GM23338 (cell line): ENCODE results near the gene CFAP57. TPM values are rescaled to one million over a fixed set of nuclear protein-coding genes. Genes with fewer than 3 reads are reported as not detected.

Experiments used
- ATAC-seq: fragments of 200-7000 bp; cut with Tn5 transposase; 3 replicates; pipeline ENCODE4 v1.9.1; 2020
- DNase-seq: peaks from one replicate; pipeline ENCODE4 v3.0.0-alpha.2; 2015; ENCODE audit warnings: low spot score
- H2AFZ ChIP-seq: fragments of 200-600 bp; sonication (generic); 2 replicates; pipeline ENCODE4 v1.8.0; 2016; ENCODE audit warnings: antibody characterized with exemption, mild to moderate bottlenecking, moderate library complexity
- H3F3A ChIP-seq: fragments of 200-600 bp; sonication (generic); replicated peaks from 2 replicates; pipeline ENCODE4 v1.8.0; 2017; ENCODE audit warnings: antibody characterized with exemption, mixed run types, low read depth
- H3K27ac ChIP-seq: fragments of 200-600 bp; sonication (generic); 2 replicates; pipeline ENCODE4 v1.6.1; 2016; ENCODE audit warnings: low read depth
- H3K27me3 ChIP-seq: fragments of 200-600 bp; sonication (generic); 2 replicates; pipeline ENCODE4 v1.8.0; 2016; ENCODE audit warnings: mild to moderate bottlenecking, mixed run types, moderate library complexity; ENCODE audit not compliant: insufficient read depth
- H3K36me3 ChIP-seq: fragments of 200-600 bp; sonication (generic); 2 replicates; pipeline ENCODE4 v1.8.0; 2016; ENCODE audit warnings: mild to moderate bottlenecking; ENCODE audit not compliant: insufficient read depth
- H3K4me1 ChIP-seq: fragments of 200-600 bp; sonication (generic); 2 replicates; pipeline ENCODE4 v1.8.0; 2016; ENCODE audit warnings: mild to moderate bottlenecking, moderate library complexity; ENCODE audit not compliant: insufficient read depth
- H3K4me2 ChIP-seq: fragments of 200-600 bp; sonication (generic); 2 replicates; pipeline ENCODE4 v1.7.1; 2017; ENCODE audit warnings: mixed run types
- H3K4me3 ChIP-seq: fragments of 200-600 bp; sonication (generic); 2 replicates; pipeline ENCODE4 v1.6.1; 2016; ENCODE audit warnings: mixed run types
- H3K79me2 ChIP-seq: fragments of 200-600 bp; sonication (generic); replicated peaks from 2 replicates; pipeline ENCODE4 v1.8.0; 2017; ENCODE audit warnings: mild to moderate bottlenecking; ENCODE audit not compliant: insufficient read depth
- H3K9me2 ChIP-seq: fragments of 200-600 bp; sonication (generic); 2 replicates; pipeline ENCODE4 v1.8.0; 2017; ENCODE audit not compliant: insufficient read depth
- H4K20me1 ChIP-seq: fragments of 200-600 bp; sonication (generic); replicated peaks from 2 replicates; pipeline ENCODE4 v1.8.0; 2017; ENCODE audit warnings: mild to moderate bottlenecking; ENCODE audit not compliant: insufficient read depth
- H3K27ac Mint-ChIP-seq: 2 replicates; pipeline ENCODE4 v1.8.0; 2020; ENCODE audit warnings: inconsistent platforms, mild to moderate bottlenecking, moderate library complexity, mixed read lengths
- H3K27me3 Mint-ChIP-seq: 3 replicates; pipeline ENCODE4 v1.8.0; 2022; ENCODE audit warnings: low read depth, mild to moderate bottlenecking, moderate library complexity, mixed read lengths, inconsistent platforms; ENCODE audit not compliant: insufficient read depth, poor library complexity
- H3K36me3 Mint-ChIP-seq: 3 replicates; pipeline ENCODE4 v1.8.0; 2021; ENCODE audit warnings: low read depth, mild to moderate bottlenecking, inconsistent platforms, moderate library complexity, mixed read lengths
- H3K4me1 Mint-ChIP-seq: 3 replicates; pipeline ENCODE4 v1.8.0; 2020; ENCODE audit warnings: mild to moderate bottlenecking, inconsistent platforms, mixed read lengths
- H3K4me3 Mint-ChIP-seq: 3 replicates; pipeline ENCODE4 v1.8.0; 2021; ENCODE audit warnings: moderate library complexity, mild to moderate bottlenecking, inconsistent platforms, mixed read lengths
- H3K9me3 Mint-ChIP-seq: 3 replicates; pipeline ENCODE4 v1.8.0; 2020; ENCODE audit warnings: moderate library complexity, mild to moderate bottlenecking, inconsistent platforms, mixed read lengths
- CREB1 ChIP-seq: fragments of 250-450 bp; sonication (Bioruptor Pico); IDR thresholded peaks from 2 replicates; pipeline ENCODE4 v1.5.0; 2020; ENCODE audit warnings: low read depth, mild to moderate bottlenecking, moderate library complexity
- CTCF ChIP-seq, 2 experiments: fragments of 200-600 bp in 1 of 2; sonication (generic) in 1 of 2; conservative IDR thresholded peaks; 2 replicates each; pipeline versions ENCODE4 v1.5.1 to v1.6.1; 2016 to 2017; ENCODE audit warnings: antibody characterized with exemption in 2 of 2, low read depth in 2 of 2, mild to moderate bottlenecking in 2 of 2, moderate library complexity in 1 of 2
- EZH2 ChIP-seq: fragments of 200-600 bp; sonication (generic); IDR thresholded peaks from one replicate; pipeline ENCODE4 v1.8.0; 2017; ENCODE audit warnings: antibody characterized with exemption, mild to moderate bottlenecking, low read depth; ENCODE audit not compliant: unreplicated experiment
- NANOG ChIP-seq: IDR thresholded peaks from 2 replicates; pipeline ENCODE4 v1.6.1; 2016; ENCODE audit warnings: antibody characterized with exemption, borderline replicate concordance
- POLR2AphosphoS5 ChIP-seq: IDR thresholded peaks from 2 replicates; pipeline ENCODE4 v1.6.1; 2016; ENCODE audit warnings: antibody characterized with exemption, low read depth
- REST ChIP-seq: IDR thresholded peaks from one replicate; pipeline ENCODE4 v1.6.1; 2018; ENCODE audit warnings: antibody characterized with exemption; ENCODE audit not compliant: unreplicated experiment
- ZNF331 ChIP-seq: fragments of 250-450 bp; sonication (Bioruptor Pico); IDR thresholded peaks from 2 replicates; pipeline ENCODE4 v1.5.0; 2020; ENCODE audit warnings: low read depth, mild to moderate bottlenecking, moderate library complexity
- ZNF462 ChIP-seq: fragments of 250-450 bp; sonication (Bioruptor Pico); IDR thresholded peaks from 2 replicates; pipeline ENCODE4 v1.5.0; 2020; ENCODE audit warnings: mild to moderate bottlenecking, moderate library complexity
- polyA plus RNA-seq: library from polyadenylated mRNA; unstranded; fragments of >200 nt; fragmentation: Nextera tagmentation; extraction: Ambion mirVana; gene quantifications from 2 replicates; pipeline ENCODE4 v1.2.1, GENCODE V29; 2016
- total RNA-seq: library from RNA; depleted of rRNA; stranded (reverse); fragments of >200 nt; shearing (Covaris generic); gene quantifications from 2 replicates; pipeline ENCODE4 v1.2.3, GENCODE V29; 2014

Gene CFAP57
- total and polyA plus RNA-seq, 2 experiments from 2014 or later = 0.37 to 0.38 TPM

GRCh38 chr1:43250351-43250761 lies 78.2 kb downstream of the CFAP57 start:
- no peaks in the 10 kb centered on the region for H3K4me1 Mint-ChIP-seq
- H3K9me3 Mint-ChIP-seq = peaks cover 73% of the 10 kb centered on the region
- no peaks in the 10 kb centered on the region for H3F3A ChIP-seq
- H3K4me1 ChIP-seq = no peaks in the 10 kb centered on the region
- TF ChIP-seq ZNF462 (CRISPR knock-in tag) = no peak
- no peak for TF ChIP-seq CTCF (conservative IDR thresholded peaks at IDR 0.05; ENCODE audit: low read depth in 2 of 2)
- TF ChIP-seq EZH2 = no peak
- TF ChIP-seq NANOG = no peak
- no peak for TF ChIP-seq ZNF331
- no peak for TF ChIP-seq CREB1
- TF ChIP-seq POLR2AphosphoS5 = no peak
- TF ChIP-seq REST = no peak
- no peak overlapping the region for H3K4me3 Mint-ChIP-seq
- no peaks in the 10 kb centered on the region for H4K20me1 ChIP-seq
- H3K27me3 ChIP-seq = no peaks in the 10 kb centered on the region
- no peak overlapping the region for H2AFZ ChIP-seq
- no peak overlapping the region for H3K27ac ChIP-seq
- ATAC-seq (no peak), DNase-seq (no peak)
- no peak overlapping the region for H3K27ac Mint-ChIP-seq
- 0 out of 2 replicates have a peak, but pooled peaks cover 2% of the 10 kb centered on the region for H3K9me2 ChIP-seq
- H3K4me3 ChIP-seq = no peak overlapping the region
- H3K36me3 ChIP-seq = no peaks in the 10 kb centered on the region; the same call in 1 of the 2 replicates
- H3K79me2 ChIP-seq = no peaks in the 10 kb centered on the region
- H3K36me3 Mint-ChIP-seq = peaks cover 26% of the 10 kb centered on the region
- no peak overlapping the region for H3K4me2 ChIP-seq
- H3K27me3 Mint-ChIP-seq = peaks cover 6% of the 10 kb centered on the region
